Stimulated activated CD8-positive, alpha-beta memory T cell treated with anti-CD3 and anti-CD28 coated beads, Interleukin-4, amount 100 ng/mL, for 48 hours (primary cell): ENCODE results near the gene TM9SF2.

Source experiments
- DNase-seq: peaks from one replicate; pipeline ENCODE4 v3.0.0-alpha.2; 2020

TM9SF2 gene

DNA sequence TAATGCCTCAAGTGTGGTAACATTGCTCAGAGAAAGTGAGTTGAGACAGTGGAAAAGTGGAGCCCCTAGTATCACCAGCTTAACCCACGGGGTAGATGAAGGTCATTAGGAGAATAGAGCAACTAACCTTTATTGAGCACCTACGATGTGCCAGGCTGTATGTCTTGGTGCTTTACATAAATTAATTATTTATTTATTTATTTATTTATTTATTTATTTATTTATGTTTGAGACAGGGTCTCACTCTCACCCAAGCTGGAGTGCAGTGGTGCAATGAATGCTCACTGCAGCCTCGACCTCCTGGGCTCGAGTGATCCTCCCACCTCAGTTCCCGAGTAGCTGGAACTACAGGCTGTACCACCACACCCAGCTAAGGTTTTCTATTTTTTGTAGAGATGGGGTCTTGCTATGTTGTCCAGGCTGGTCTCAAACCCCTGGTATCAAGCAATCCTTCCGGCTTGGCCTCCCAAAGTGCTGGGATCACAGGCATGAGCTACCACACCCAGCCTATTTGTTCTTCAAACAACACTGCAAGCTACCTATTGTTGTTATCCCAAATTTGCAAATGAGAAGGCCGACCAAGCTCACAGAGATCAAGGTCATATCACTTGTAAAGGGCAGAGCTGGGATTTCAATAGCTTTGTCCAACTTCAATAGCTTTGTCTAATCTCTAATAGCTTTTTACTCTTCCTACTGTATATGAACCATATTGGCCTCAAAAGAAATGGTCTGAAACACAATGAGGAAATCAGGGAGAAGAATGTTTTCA lies 79.4 kb downstream of the TM9SF2 start:
- DNase-seq, result no peak

GRCh38 chr13:99582511-99582910 lies 81.2 kb downstream of the TM9SF2 start:
- DNase-seq, result no peak

GRCh38 chr13:99585609-99586008 lies 84.3 kb downstream of the TM9SF2 start:
- no peak for DNase-seq

- no peak for DNase-seq
These were observed 85.7 kb downstream of the TM9SF2 start for GRCh38 chr13:99587021-99587420.

GRCh38 chr13:99587893-99588606 lies 86.8 kb downstream of the TM9SF2 start:
- DNase-seq, result no peak

DNA sequence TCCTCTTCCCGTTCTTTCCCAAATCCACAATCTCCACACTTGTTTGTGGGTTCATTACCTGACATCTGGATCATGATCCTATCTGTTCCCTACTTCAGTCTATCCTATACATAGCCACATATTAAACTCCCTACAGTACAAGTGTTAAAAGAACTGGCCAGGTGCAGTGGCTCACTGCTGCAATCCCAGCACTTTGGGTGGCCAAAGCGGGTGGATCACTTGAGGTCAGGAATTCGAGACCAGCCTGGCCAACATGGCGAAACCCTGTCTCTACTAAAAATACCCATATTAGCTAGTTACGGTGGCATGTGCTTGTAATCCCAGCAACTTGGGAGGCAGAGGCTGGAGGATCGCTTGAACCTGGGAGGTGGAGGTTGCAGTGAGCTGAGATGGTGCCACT lies 88.3 kb downstream of the TM9SF2 start:
- no peak for DNase-seq

- no peak for DNase-seq
These were observed 89.3 kb downstream of the TM9SF2 start for GRCh38 chr13:99590519-99591011.

DNA sequence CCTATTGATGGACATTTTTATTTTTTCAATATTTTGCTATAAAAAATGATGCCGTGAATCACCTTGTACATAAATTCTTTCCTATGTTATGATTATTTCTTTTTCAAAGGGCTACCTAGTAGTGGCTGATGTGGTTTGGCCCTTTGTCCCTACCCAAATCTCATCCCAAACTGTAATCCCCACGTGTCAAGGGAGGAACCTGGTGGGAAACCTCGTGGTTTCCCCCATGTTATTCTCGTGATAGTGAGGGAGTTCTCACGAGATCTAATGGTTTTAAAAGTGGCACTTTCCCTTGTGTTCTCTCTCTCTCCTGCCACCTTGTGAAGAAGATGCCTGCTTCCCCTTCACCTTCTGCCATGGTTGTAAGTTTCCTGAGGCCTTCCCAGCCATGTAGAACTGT lies 94.9 kb downstream of the TM9SF2 start:
- DNase-seq, result no peak

DNA sequence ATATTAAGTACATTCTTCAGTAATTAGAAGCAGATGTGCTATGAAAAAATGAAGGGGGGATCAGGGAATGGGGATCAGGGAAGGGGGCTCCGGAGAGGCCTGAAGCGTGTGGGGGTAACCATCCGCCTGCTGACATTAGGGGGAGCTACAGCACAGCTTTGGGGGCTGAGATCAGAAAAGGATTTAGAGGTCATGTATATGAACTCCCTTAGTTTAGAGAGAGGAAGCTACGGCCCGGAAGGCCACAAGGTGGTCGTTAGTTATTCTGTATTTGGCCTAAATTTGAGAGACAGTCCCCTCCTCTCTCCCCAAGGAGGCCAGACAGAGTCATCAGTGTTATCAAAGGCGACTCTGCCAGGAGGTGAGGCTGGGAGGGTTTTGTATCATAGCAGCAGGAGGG lies 99.0 kb downstream of the TM9SF2 start:
- peak; percentile 39 for DNase-seq

DNA sequence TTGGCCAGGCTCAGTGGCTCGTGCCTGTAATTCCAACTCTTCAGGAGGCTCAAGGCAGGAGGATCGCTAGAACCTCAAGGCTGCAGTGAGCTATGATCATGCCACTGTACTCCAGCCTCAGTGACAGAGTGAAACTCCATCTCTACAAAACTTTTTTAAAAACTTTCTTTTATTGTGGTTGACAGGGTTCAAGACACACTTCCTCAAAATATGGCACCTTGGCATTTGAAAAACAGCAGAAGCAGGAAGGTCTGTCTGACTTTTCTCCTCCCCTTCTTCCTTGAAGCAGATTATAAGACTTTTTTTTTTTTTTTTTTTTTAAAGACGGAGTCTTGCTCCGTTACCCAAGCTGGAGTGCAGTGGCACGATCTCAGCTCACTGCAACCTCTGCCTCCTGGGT lies 100.3 kb downstream of the TM9SF2 start:
- no peak for DNase-seq

GRCh38 chr13:99604636-99605035 lies 103.4 kb downstream of the TM9SF2 start:
- DNase-seq, result no peak

DNA sequence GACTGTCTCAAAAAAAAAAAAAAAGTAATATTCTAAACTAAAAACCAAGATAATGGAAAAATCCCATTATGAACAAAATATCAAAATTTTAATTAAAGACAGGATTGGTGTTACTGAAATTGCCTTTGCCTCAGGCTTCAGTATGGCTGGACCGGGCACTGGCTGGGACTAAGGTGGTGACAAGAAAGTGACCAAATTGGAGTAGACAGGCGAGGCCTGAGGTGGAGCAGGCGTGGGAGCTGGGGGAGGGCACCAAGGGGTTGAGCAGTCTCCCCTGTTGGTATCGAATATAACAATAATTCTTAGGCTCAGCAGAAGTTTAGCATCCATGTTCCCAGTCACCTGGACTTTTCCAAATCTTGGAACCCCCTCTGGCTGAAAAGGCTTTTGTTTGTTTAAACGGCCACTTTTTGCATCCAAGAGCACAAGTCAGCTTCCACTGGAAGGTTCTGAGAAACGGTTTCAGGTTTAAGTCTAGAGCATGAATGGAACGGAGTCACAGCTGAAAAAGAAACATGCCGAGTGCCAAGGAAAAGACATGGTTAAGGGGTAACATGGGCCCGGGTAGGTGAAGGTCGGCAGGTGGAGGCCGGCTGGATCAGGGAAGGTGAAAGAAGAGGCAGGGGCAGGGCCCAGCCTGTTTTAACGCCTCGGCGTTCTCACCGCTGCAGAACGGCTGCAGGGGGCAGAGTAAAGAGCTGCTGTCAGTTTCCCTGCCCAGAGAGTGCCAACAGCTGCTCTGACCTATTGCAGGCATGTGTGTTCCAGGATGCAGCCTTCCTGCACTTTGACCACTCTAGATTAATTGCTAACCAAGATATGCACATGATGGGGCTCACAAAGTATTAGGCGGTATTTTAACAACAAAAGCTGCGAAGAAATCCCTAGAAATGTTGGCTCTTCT lies 104.4 kb downstream of the TM9SF2 start:
- peak; percentile 63 for DNase-seq

DNA sequence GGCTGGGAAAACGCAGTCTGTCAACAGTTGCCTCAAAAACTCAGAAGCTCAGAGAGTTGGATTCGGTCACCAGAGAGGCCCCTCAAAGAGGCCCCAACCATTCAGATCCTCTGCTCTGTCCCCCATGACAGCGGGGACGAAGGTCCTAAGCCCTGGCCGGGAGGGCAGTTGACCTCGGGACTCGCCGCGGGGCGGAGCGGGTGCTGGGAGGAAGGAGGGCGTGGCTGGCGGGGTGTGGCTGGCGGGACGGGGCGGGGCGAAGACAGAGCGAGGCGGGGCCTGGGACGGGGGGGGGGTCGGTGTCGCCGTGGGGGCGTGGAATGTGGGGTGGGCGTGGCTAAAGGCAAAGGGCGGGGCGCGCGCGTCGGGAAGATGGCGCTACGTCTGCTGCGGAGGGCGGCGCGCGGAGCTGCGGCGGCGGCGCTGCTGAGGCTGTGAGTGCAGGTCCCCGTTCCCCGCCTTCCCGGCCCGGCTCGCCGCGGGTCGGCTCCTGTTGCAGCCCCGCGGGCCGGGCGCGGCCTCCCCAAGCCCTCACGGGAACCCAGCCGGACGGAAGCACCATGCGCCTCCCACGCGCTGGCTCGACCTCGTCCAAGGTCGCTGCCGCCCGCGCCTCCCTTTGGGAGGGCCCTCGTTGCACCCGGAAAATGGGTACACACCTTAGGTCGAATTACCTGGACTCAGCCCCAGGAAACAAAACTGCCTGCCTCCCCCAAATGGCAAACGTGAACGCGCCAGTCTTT lies 105.2 kb downstream of the TM9SF2 start, which contains the start of gene CLYBL:
Gene CLYBL, plus strand, starts transcription at position 367 of the 743 bp plus-strand sequence.
- DNase-seq, result peak; percentile 96

DNA sequence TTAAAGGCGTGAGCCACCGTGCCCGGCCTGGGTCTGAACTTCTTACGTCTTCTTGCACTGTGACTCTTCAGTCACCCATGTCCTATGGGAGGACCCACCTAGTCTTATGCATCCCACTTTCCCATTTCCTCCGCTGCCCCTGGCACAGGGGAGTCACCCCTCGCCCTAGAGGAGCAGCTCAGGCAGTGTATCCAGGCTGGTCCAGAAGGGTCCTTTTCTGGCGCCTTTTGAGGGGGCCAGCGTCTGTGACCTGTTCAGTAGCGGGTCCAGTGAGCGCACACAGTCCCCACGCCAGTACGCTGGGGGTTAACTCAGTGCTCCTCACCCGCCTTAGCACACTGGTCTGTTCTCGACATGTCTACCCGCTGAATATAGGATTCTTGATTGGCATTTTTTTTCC lies 107.1 kb downstream of the TM9SF2 start:
- no peak for DNase-seq

DNA sequence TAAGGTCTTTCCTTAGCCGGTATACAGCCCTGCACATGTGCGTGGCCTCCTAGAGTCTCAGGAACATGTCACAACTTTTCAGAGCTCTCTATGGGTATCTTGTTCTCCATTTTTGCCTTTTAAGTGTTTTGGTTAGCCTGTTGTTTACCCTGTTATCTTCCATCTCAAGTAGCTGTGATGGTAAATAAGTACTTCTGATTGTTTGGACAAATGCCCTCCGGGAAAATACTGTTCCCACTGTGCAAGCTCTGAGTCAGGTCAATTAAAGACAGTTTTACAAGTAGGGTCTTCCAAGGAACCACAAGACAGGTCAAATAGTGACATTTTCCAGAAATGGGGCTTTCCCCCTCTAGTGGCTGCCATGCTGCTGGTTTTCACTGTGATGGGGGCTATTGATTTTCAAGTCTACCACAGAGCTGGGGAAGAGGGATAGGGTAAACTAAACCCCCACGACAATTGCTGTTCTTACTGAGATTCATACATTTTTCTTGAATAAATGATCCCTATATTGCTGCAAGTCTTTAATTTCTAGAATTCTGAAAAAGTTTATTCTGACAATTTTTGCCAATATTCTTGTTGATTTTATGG lies 109.5 kb downstream of the TM9SF2 start:
- no peak for DNase-seq
